ENCODE data around the gene ZNF729.
"Not testable (repeated sequence)": the region's sequence is repeated elsewhere in the genome, so short reads cannot be mapped to it uniquely, and the experiment has no call there.

The ZNF729 gene

DNA sequence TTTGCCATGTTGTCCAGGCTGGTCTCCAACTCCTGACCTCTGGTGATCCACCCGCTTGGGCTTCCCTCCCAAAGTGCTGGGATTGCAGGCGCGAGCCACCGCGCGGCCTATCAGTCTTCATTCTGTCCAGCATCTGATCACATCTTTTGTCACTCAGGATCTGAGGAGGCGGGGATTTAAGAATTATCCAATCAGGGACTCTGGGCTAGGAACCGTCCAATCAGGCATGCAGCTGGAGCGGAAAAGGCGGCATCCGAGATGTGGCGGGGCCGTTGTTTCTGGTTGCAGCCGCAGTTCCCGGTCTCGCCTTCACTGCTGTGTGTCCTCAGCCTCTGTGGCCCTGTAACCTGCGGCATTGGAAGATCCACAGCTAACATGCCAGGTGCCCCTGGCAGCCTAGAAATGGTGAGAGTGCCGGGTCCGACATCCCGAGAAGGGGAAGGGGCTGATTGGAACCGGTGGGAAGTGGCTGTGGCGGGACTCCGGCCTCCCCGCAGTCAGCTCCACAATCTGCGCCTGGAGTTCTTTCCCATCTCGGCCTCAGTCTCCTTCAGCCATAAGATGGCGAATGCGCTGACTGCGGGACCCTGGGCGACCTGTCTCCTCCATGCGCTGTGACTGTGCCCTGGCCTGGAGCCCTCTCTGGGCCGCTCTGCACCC lies at the start of gene ZNF729:
ZNF729 (plus strand) TSS at position 291 of the 660 bp plus-strand sequence; CDS start at position 376, 85 bp downstream.
- no peak for DNase-seq (ENCODE audit: low spot score)

GRCh38 chr19:22256856-22257255 lies 29.4 kb upstream of the ZNF729 start:
- no peak for DNase-seq (ENCODE audit: low spot score)

GRCh38 chr19:22257381-22257780 lies 28.9 kb upstream of the ZNF729 start:
- DNase-seq (ENCODE audit: low spot score): no peak

DNA sequence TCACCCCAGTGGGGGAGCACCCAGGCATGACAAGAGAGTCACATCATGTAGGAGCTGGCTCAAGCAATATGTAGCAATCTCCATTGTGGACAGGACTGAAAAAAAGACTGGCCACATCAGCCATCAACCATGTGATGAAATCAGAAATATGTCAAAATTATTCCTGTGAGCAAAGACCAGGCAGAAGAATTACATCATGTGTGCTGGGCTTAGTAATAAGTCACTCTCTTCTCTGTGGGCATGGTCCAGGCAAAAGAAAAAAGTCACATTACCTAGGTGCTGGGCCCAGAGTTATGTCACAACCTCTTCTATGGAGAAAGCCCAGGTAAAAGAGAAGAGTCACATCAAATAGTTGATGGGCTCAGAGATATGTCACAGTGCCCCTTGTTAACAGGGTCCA lies 28.3 kb upstream of the ZNF729 start:
- no peak for DNase-seq (ENCODE audit: low spot score)

DNA sequence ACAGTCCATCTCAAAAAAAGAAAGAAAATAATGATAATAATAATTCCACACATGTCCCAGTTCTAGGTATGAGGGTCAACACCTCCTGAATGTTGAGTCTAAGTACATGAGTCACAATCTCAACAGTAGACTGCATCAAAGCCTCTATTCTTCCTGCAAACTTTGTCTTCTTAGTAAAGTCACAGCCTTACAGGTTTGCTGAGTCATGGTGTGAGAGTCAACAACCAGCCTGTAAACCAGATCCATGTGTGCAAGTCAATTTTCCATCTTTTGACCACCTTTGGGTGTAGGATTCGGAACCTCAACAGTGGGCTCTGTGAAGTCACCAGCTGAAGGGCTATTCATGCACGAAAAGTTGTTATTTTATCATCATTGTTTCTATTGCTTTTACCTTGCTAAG lies 25.7 kb upstream of the ZNF729 start:
- no peak for DNase-seq (ENCODE audit: low spot score)

DNA sequence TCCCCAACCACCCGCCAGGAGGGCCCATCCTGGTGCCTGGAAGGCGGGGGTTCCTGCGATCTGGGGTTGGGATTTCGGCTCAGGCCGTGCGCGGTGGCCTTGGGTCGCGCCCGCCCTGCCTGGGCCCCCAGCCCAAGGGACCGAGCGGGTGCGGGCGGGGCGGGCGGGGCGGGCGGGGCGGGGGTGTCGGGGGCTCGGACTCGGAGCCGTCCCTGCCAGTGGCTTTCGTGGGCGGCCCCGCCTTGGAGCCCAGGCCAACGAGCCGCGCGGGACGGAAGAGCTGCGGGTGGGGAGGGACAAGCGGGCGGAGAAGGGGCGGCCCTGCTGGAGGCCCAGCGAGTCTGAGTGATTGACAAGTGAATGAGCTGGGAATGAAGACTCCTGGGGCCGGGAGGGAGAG lies 24.6 kb upstream of the ZNF729 start:
- DNase-seq (ENCODE audit: low spot score): no peak

DNA sequence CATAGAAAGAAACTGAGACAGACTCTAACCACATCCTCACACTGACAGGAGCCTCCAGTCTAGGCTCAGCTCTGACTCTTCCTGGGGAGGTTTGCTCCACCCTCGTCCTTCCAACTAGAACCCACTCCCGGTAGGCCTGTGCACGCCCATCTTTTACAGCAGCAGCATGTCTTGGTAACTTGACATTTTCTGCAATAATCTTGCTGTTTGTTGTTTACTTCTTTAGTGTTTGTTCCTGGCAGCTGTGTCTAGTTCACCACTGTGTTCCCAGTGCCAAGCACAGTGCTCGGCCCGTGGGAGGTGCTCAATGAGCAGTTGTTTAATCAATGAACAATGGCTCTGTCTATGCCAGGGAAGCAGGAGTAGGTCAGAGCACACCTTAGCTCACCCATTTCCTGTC lies 23.1 kb upstream of the ZNF729 start:
- DNase-seq (ENCODE audit: low spot score): no peak

GRCh38 chr19:22321554-22321953 lies 35.3 kb downstream of the ZNF729 start:
- DNase-seq (ENCODE audit: low spot score): not testable (repeated sequence)

DNA sequence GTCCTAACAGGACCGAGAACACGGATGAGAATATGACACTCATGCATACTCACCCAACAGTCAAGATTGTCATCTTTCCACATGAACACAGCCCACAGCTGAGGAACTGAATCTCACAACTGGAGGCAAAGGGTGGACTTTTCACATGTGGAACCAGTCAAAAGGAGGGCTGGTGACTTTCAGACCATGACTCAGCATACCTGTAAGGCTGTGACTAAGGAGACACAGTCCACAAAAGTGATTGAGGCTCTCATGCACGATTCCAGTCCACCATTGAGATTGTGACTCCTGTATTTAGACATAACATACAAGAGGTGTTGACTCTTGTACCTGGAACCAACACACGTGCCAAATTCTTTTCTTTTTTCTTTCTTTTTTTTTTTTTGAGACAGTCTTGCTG lies 40.0 kb downstream of the ZNF729 start:
- DNase-seq (ENCODE audit: low spot score): no peak

- no peak for DNase-seq (ENCODE audit: low spot score)
Measured at GRCh38 chr19:22327321-22327720, 41.1 kb downstream of the ZNF729 start.

DNA sequence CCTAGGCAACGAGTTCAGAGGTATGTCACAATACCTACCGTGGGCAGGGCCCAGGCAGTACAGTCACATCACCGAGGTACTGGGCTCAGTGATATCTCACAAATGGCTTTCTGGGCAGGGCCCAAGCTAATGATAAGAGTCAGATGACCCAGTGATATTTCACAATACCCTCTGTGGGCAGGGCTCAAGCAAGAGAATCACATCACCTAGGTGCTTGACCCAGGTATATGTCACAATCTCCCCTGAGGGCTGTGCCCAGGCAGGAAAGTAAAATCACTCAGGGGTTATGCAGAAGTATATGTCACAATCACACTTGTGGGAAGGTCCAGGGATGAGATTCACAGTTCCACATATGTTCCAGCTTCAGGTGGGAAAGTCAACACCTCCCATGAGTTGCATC lies 45.3 kb downstream of the ZNF729 start:
- DNase-seq (ENCODE audit: low spot score): no peak

DNA sequence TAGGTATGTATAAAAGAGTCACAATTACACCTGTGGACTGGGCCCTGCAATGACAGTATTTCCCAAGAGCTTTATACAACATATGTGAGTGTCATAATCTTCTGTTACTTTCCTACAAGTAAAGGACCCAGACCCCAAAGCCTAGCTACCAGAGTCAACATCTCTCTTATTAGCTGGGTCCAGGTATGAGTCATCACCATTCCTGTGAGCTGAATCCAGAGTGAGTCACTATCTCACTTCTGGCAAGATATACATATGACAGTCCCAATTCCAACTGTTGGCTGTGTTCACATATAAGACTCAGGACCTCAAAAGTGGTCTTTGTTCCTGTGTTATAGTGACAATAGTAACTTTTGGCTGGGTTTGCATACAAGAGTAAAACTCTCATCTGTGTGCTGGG lies 46.7 kb downstream of the ZNF729 start:
- DNase-seq (ENCODE audit: low spot score): peak; percentile 88

DNA sequence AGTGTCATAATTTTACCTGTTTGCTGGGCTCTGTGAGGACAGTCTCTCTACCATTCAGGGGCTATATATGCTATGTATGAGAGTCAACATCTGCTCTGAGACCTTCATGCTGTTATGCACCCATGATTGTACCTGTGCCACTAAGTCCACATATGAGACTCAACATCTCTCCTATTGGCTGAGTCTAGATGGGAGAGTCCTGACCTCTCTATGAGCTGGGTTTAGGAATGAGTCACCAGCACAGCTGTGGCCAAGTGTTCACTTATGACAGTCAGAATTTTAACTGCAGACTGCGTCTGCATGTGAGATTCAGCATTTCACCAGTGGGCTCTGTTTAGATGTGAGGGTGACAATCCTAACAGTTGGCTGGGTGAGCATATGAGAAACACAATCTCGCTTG lies 49.5 kb downstream of the ZNF729 start:
- DNase-seq (ENCODE audit: low spot score): peak; percentile 61

DNA sequence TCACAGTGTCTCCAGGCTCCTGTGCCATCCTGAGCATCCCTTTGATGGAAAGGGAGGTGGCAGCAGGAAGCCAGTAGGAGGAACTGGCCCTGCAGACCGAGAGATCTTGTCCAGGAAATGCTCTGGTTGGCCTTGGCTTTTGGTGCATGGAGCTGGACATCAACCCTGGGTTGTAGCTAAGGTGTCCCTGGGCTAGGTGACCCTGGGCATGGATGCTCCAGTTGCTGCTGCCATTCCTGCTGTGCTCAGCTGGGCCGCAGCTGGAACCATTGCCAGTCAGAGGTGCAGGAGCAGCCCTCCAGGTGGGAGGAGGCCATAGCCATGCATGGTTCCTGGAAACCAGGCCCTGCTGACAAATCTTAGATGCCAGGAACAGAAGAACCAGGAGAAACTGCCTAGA lies 68.4 kb downstream of the ZNF729 start:
- DNase-seq (ENCODE audit: low spot score): no peak

All from RKO (cell line).